Measurements from ENCODE around the gene GREB1L. TPM values are rescaled to one million over a fixed set of nuclear protein-coding genes. Genes with fewer than 3 reads are reported as not detected.

GREB1L gene
- polyA plus RNA-seq, 1 donor from 2014 or later = 23.3 TPM

DNA sequence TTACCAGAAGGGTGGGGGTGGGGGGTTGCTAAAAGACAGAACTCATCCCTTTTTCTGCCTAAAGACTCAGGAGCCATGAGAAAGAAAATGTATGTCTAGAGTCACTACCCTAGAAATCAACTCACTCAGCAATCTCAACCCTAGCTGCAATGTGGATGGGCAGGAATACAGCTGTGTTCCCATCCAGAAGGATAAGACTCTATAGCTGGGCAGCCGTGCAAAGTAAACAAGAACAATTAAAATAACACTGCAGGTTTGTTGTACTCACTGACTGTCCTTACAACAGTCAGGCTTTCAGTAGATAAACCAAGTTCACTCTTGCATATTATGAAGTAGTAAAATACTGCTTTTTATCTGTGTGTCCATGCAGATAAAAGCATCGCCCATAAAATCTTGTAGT lies 284.4 kb downstream of the GREB1L start:
- no peaks in the 10 kb centered on the region for H3K9me2 ChIP-seq (ENCODE audit: insufficient read depth, low read length)
- no peaks in the 10 kb centered on the region for H4K20me1 ChIP-seq (ENCODE audit: insufficient read depth)
- H3K27me3 ChIP-seq (ENCODE audit: insufficient read depth, low read depth, low read length) = no peaks in the 10 kb centered on the region
- H3K9me3 ChIP-seq (ENCODE audit: low read length) = no peaks in the 10 kb centered on the region
- no peaks in the 10 kb centered on the region for H3K79me2 ChIP-seq (replicated peaks; ENCODE audit: insufficient read depth, low read length)
- peaks cover 8% of the 10 kb centered on the region for H3K36me3 ChIP-seq (ENCODE audit: insufficient read depth, low read length)
- no peak overlapping the region for H3K9ac ChIP-seq (ENCODE audit: low read length)
- H3K27ac ChIP-seq (ENCODE audit: low read length) = no peak overlapping the region
- no peak overlapping the region for H2AFZ ChIP-seq (ENCODE audit: low read depth, low read length)
- TF ChIP-seq RAD21 (conservative IDR thresholded peaks at IDR 0.05) = no peak
- TF ChIP-seq, protein P1, sequence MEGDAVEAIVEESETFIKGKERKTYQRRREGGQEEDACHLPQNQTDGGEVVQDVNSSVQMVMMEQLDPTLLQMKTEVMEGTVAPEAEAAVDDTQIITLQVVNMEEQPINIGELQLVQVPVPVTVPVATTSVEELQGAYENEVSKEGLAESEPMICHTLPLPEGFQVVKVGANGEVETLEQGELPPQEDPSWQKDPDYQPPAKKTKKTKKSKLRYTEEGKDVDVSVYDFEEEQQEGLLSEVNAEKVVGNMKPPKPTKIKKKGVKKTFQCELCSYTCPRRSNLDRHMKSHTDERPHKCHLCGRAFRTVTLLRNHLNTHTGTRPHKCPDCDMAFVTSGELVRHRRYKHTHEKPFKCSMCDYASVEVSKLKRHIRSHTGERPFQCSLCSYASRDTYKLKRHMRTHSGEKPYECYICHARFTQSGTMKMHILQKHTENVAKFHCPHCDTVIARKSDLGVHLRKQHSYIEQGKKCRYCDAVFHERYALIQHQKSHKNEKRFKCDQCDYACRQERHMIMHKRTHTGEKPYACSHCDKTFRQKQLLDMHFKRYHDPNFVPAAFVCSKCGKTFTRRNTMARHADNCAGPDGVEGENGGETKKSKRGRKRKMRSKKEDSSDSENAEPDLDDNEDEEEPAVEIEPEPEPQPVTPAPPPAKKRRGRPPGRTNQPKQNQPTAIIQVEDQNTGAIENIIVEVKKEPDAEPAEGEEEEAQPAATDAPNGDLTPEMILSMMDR (IDR thresholded peaks at IDR 0.05; ENCODE audit: poor library complexity, severe bottlenecking) = no peak
- TF ChIP-seq SMC3 (conservative IDR thresholded peaks at IDR 0.05; ENCODE audit: poor library complexity) = no peak
- TF ChIP-seq EP300 (conservative IDR thresholded peaks at IDR 0.05; ENCODE audit: poor library complexity, severe bottlenecking) = no peak
- no peak for TF ChIP-seq EZH2 (IDR thresholded peaks at IDR 0.05; ENCODE audit: borderline replicate concordance, insufficient read depth, low read length, poor library complexity, severe bottlenecking)
- TF ChIP-seq MXI1 (conservative IDR thresholded peaks at IDR 0.05; ENCODE audit: poor library complexity, severe bottlenecking) = no peak
- no peaks in the 10 kb centered on the region for H3F3A ChIP-seq (ENCODE audit: insufficient read depth, low read length, poor library complexity, severe bottlenecking)
- no peak overlapping the region for H3K4me2 ChIP-seq (ENCODE audit: low read length)
- H3K4me3 ChIP-seq (ENCODE audit: low read length) = no peak overlapping the region

DNA sequence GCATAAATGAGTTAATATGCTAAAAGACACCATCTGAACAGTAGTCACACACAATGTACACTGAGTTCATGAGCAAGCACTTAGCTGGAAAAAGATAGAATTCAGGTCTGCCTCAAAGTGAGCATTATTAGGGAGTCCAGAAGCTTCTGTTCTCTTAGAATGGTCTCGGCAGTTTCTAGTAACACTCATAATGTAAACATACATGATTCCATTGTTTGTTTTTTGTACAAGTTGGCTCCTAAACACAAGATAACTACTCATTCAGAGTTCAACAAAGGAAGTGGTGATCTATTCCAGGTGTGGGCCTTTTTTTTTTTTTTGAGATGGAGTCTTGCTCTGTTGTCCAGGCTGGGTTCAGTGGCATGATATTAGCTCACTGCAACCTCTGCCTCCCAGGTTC lies 292.3 kb downstream of the GREB1L start:
- Histone ChIP-seq H2AFZ (ENCODE audit: low read depth, low read length) (no peak overlapping the region), H3K36me3 (ENCODE audit: insufficient read depth, low read length) (no peaks in the 10 kb centered on the region), H3K9me3 (ENCODE audit: low read length) (no peaks in the 10 kb centered on the region), H3F3A (ENCODE audit: insufficient read depth, low read length, poor library complexity, severe bottlenecking) (no peaks in the 10 kb centered on the region), H3K27me3 (ENCODE audit: insufficient read depth, low read depth, low read length) (no peaks in the 10 kb centered on the region), H3K27ac (ENCODE audit: low read length) (no peak overlapping the region), H3K79me2 (replicated peaks; ENCODE audit: insufficient read depth, low read length) (no peaks in the 10 kb centered on the region), H3K4me2 (ENCODE audit: low read length) (no peak overlapping the region), H3K9me2 (ENCODE audit: insufficient read depth, low read length) (no peaks in the 10 kb centered on the region), H4K20me1 (ENCODE audit: insufficient read depth) (no peaks in the 10 kb centered on the region), H3K4me3 (ENCODE audit: low read length) (no peak overlapping the region), H3K9ac (ENCODE audit: low read length) (no peak overlapping the region)
- no peak for TF ChIP-seq SMC3 (conservative IDR thresholded peaks at IDR 0.05; ENCODE audit: poor library complexity)
- no peak for TF ChIP-seq POLR2AphosphoS5 (IDR thresholded peaks at IDR 0.05)
- TF ChIP-seq, protein P2, sequence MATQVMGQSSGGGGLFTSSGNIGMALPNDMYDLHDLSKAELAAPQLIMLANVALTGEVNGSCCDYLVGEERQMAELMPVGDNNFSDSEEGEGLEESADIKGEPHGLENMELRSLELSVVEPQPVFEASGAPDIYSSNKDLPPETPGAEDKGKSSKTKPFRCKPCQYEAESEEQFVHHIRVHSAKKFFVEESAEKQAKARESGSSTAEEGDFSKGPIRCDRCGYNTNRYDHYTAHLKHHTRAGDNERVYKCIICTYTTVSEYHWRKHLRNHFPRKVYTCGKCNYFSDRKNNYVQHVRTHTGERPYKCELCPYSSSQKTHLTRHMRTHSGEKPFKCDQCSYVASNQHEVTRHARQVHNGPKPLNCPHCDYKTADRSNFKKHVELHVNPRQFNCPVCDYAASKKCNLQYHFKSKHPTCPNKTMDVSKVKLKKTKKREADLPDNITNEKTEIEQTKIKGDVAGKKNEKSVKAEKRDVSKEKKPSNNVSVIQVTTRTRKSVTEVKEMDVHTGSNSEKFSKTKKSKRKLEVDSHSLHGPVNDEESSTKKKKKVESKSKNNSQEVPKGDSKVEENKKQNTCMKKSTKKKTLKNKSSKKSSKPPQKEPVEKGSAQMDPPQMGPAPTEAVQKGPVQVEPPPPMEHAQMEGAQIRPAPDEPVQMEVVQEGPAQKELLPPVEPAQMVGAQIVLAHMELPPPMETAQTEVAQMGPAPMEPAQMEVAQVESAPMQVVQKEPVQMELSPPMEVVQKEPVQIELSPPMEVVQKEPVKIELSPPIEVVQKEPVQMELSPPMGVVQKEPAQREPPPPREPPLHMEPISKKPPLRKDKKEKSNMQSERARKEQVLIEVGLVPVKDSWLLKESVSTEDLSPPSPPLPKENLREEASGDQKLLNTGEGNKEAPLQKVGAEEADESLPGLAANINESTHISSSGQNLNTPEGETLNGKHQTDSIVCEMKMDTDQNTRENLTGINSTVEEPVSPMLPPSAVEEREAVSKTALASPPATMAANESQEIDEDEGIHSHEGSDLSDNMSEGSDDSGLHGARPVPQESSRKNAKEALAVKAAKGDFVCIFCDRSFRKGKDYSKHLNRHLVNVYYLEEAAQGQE (IDR thresholded peaks at IDR 0.05; ENCODE audit: borderline replicate concordance) = no peak
- no peak for TF ChIP-seq EZH2 (IDR thresholded peaks at IDR 0.05; ENCODE audit: borderline replicate concordance, insufficient read depth, low read length, poor library complexity, severe bottlenecking)
- no peak for TF ChIP-seq EP300 (conservative IDR thresholded peaks at IDR 0.05; ENCODE audit: poor library complexity, severe bottlenecking)
- TF ChIP-seq RAD21 (conservative IDR thresholded peaks at IDR 0.05) = no peak
- TF ChIP-seq TAF1 (IDR thresholded peaks at IDR 0.05; ENCODE audit: low read depth) = no peak
- TF ChIP-seq MXI1 (conservative IDR thresholded peaks at IDR 0.05; ENCODE audit: poor library complexity, severe bottlenecking) = no peak
- TF ChIP-seq, protein P1 (IDR thresholded peaks at IDR 0.05; ENCODE audit: poor library complexity, severe bottlenecking) = no peak
